GM12865 (cell line): Measurements from ENCODE around the gene CAMKMT.
A peak's percentile ranks its signal among the peaks of the same experiment; 100 is the strongest.
"Not testable (repeated sequence)": the region's sequence is repeated elsewhere in the genome, so short reads cannot be mapped to it uniquely, and the experiment has no call there.

Experiments
- DNase-seq: peaks from one replicate; pipeline ENCODE4 v3.0.0; 2010; ENCODE audit warnings: low read depth
- H3K4me3 ChIP-seq: 2 replicates; pipeline ENCODE4 v1.5.1; 2011; ENCODE audit warnings: mild to moderate bottlenecking, low read depth, low read length, control low read depth
- TF ChIP-seq, protein P1 (sequence below): IDR thresholded peaks from 2 replicates; pipeline ENCODE4 v1.5.1; 2011; ENCODE audit warnings: low read length, control low read depth, low read depth, inconsistent platforms; ENCODE audit not compliant: insufficient read depth; ENCODE audit errors: missing control alignments

Gene CAMKMT

GRCh38 chr2:44367591-44367990 lies 5.8 kb downstream of the CAMKMT start:
- TF ChIP-seq, protein P1, sequence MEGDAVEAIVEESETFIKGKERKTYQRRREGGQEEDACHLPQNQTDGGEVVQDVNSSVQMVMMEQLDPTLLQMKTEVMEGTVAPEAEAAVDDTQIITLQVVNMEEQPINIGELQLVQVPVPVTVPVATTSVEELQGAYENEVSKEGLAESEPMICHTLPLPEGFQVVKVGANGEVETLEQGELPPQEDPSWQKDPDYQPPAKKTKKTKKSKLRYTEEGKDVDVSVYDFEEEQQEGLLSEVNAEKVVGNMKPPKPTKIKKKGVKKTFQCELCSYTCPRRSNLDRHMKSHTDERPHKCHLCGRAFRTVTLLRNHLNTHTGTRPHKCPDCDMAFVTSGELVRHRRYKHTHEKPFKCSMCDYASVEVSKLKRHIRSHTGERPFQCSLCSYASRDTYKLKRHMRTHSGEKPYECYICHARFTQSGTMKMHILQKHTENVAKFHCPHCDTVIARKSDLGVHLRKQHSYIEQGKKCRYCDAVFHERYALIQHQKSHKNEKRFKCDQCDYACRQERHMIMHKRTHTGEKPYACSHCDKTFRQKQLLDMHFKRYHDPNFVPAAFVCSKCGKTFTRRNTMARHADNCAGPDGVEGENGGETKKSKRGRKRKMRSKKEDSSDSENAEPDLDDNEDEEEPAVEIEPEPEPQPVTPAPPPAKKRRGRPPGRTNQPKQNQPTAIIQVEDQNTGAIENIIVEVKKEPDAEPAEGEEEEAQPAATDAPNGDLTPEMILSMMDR: no peak
- no peak for DNase-seq
- no peak overlapping the region for H3K4me3 ChIP-seq

DNA sequence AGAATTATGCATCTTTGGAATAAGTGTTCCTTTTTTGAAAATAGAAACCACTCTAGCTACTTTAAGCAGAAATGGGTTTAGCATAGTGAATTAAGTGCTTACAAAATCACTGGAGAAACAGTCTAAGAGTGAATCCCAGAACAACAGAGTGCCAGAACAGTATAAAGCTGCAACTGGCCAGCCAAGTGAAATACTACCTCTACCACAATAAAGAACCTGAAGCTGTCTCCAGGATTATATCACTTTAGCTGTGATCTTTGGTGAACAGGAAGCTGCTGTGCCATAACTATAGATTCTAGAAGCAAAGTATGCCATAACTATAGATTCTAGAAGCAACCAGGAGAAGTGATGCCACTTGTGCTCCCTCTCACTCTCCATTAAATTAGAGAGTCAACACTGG lies 7.6 kb downstream of the CAMKMT start:
- no peak for DNase-seq
- TF ChIP-seq, protein P1: no peak
- no peak overlapping the region for H3K4me3 ChIP-seq

DNA sequence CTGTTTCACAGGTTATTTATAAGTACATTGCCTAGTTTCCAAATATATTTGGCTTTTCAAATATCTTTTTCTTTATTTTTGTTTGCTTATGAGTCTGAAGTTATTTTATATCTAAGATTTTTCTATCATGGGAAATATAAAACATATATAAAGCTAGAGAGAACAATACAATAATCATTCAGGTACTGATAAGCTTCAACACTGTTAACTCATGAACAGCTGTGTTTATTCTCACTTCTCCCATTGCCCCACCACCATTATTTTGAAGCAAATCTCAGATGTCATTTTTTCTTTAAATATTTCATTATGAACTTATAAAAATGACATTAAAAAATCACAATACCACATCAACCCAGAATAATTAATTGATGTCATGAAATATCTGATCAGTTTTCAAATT lies 9.7 kb downstream of the CAMKMT start:
- no peak for DNase-seq
- TF ChIP-seq, protein P1: no peak

DNA sequence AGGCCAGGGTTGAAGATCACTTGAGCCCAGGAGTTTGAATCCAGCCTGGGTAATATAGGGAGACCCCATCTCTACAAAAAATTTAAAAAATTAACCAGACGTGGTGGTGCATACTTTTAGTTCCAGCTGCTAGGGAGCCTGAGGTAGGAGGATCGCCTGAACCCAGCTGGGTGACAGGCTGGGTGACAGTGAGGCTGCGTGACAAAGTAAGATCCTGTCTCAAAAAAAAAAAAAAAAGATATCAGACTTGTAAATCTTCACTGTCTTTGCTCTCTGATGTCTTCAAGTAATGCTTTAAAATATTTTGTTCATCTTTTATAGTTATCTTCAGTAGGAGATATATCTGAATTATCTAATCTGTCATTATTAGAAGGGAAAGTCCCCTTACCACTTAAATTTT lies 10.5 kb downstream of the CAMKMT start:
- no peak overlapping the region for H3K4me3 ChIP-seq
- TF ChIP-seq, protein P1: no peak
- DNase-seq: no peak

More for the DNA sequence above, 9.7 kb downstream of the CAMKMT start:
- H3K4me3 ChIP-seq: no peak overlapping the region

GRCh38 chr2:44377486-44377885 lies 15.7 kb downstream of the CAMKMT start:
- no peak overlapping the region for H3K4me3 ChIP-seq
- TF ChIP-seq, protein P1: no peak

GRCh38 chr2:44385226-44385625 lies 23.5 kb downstream of the CAMKMT start:
- DNase-seq, H3K4me3 ChIP-seq: not testable (repeated sequence)

More at GRCh38 chr2:44377486-44377885, 15.7 kb downstream of the CAMKMT start:
- no peak for DNase-seq

- TF ChIP-seq, protein P1: no peak
- H3K4me3 ChIP-seq: no peak overlapping the region
- peak; percentile 9 for DNase-seq
Measured at GRCh38 chr2:44388877-44389276, 27.1 kb downstream of the CAMKMT start.
